GM21423 (cell line): ENCODE results near the gene RANBP3.
"Not testable (repeated sequence)": the region's sequence is repeated elsewhere in the genome, so short reads cannot be mapped to it uniquely, and the experiment has no call there.

Experiments
- ATAC-seq: cut with Tn5 transposase; IDR thresholded peaks from one replicate; pipeline ENCODE4 v1.9.1; 2021; ENCODE audit warnings: mild to moderate bottlenecking, moderate library complexity; ENCODE audit not compliant: unreplicated experiment

The RANBP3 gene

DNA sequence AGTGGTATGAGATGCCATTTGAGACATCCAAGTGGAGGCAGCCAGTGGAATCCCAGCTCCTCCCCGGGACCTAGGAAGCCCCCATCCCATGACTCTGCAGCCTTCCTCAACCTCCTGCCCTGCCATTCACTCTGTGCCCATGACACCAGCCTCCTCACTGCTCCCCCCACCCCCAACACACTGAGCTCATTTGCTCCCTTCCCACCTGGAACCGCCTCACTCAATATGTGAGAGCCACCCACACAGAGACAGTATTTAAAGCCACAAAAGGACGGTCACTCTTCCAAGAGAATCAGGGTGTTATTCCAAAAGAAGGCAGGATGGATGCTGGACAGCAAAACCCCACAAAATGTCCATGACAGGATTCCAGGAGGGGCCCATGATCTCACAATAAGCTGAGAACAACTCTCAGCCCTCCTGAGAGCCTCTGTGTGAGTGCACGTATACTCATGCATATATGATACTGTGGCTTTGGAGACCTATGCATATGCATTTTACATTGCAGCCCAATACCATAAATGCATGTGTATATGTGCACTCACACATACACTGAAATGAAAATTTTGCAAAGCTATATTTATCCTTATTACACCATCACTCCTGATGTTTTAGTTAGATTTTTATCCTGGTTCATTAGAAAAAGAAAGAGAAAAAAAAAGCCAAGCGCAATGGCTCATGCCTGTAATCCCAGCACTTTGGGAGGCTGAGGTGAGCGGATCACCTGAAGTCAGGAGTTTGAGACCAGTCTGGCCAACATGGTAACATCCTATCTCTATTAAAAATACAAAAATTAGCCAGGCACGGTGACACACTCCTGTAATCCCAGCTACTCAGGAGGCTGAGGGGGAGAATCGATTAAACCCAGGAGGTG is 10.8 kb upstream of the RANBP3 start:
- no peak for ATAC-seq

DNA sequence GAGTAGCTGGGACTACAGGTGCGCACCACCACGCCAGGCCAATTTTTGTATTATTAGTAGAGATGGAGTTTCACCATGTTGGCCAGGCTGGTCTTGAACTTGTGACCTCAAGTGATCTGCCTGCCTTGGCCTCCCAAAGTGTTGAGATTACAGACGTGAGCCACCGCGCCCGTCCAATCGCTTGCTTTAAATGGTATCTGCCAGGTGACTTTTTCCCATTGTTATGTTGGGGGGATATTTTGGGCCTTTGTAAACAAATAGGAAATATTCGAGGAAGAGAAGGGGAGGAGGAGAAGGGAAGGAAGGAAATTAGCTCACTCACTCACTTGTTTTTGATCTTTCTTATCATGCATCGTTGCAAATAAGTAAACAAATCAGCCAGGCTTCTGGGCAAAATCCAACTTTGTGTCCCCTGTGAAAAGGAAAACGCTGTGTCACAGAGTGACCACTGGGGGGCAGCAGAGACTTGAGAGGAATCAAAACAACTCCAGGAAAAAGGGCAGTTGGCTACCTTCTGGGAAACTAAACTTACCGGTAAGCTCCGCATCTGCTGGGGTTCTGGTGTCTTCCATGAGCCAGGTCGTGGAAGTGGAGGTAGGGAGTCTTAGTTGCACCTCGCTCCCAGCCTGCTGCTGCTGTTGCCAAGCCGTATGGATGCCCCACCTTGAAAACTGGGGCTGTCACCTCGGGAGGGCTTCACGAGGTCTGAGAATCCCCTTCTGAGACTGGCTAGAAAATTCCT is 9.3 kb upstream of the RANBP3 start:
- no peak for ATAC-seq

DNA sequence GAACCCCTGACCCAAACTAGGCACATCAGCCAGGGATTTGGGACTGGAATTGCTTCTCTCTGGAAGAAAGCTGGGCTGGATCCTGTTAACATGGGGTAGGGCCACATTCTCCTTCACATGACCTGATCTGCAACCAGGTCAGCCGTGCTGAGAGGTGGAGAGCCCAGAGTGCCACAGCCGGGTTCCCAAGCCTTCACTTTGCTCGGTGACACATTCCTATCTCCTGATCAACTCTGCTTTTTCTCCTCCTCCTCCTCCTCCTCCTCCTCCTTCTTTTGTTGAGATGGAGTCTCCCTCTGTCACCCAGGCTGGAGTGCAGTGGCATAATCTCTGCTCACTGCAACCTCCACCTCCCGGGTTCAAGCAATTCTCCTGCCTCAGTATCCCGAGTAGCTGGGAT is 7.9 kb upstream of the RANBP3 start:
- not testable (repeated sequence) for ATAC-seq

DNA sequence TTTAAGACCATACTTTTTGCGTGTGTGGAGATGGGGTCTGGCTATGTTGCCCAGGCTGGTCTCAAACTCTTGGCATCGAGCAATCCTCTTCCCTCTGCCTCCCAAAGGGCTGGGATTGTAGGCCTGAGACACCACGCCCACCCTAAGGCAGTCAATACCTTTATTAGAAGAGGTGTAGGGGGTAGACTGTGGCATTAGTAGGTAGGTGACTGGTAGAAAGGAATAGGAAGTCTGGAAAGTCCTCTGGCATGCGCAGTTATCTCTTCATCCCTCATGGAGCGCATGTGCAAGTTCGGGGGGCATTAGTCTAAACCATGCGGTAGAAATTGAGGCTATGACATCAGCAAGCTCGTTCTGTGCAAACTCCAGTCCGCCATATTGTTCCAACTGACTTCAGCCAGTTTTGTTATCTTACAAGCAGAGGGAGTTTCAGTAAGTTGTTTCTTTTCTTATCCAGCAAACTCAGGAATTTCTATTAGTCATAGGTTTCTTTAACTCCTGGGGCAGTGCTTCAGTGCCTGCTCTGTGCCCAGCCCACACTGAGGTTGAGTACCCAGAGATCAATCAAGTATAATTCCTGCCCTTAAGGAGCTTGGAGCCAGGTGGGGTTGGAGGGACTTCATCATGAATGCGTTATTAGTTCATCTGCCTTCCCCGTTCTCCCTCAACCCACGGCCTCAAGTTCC is 7.3 kb upstream of the RANBP3 start:
- ATAC-seq, result no peak

DNA sequence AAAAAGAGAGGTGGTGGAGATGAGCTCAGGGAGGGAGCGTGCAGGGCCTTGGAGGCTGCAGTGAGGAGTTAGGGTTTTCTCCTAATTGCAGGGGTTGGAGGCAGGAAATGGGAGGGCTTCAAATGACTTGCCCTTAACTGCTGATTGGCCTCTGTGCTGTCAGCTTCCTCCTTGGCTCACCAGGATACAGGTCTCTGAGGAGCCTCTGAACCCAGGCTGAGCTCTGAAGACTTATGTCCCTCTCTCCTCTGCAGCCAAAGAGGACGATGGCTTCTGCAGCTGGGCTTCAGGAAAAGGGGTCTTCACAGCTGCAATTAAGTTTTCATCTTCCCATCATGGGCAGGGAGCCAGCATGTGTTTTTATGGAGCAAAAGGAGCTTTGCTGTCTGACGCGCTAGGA is 6.7 kb upstream of the RANBP3 start:
- no peak for ATAC-seq

DNA sequence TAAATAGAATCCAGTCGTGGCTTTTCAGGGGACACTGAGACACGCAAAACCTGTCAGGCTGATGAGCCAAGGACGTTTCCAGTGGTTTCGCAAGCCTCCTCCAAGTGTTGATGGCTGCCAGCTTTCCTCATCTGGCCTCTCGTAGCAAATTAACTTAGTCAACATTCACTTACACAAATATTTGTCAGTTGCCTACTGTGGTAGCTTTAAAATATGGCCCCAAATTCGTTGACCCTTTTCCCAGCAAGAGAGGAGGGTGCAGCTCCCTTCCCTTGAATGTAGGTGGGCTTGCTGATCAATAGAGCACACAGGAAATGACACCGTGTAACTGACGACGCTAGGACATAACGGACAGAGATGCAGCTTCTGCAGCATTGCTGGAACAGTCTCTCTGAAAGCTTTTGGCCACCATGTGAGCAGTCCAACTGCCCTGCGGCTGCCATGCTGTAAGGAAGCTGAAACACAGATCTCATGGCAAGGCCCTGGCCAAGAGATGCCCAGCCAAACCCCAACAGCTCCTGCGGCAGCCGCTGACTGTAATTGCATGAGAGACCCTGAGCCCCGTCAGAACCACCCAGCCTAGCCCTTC is 5.5 kb upstream of the RANBP3 start:
- no peak for ATAC-seq

DNA sequence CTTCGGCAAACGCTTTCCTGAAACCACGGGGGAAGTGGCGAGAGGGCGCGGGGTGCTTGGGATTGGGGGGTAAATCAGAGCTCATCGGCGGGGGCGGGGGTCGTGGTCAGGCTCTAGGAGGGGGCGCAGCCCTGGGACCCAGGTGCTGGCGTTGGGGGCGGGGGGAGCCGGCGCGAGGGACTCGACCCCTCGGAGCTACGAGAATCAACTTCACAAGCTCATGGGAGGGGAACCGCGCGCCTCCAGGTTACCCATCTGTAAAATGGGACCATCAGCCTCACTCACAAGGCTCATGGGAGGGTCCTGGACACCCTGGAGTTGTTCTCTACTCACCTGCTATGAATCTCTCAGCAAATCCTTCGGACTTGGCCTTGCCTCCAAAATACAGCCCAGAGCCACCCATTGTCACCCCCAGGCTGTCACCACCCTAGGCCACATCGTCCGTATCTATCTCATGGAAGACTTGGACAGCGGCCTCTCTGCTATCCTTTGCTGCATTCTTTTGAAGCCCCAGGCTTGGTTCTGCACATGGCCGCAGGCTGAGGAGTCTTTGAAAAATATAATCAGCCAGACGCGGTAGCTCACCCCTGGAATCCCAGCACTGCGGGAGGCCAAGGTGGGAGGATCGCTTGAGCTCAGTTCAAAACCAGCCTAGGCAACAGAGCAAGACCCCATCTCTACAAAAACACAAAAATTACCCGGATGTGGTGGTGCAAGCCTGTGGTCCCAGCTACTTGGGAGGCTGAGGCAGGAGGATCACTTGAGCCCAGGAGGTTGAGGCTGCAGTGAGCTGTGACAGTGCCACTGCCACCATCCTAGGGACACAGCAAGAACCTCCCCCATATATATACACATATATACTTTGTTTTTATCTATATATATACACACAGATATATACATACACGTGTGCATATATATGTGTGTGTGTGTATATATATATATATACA is 939 bp upstream of the RANBP3 start:
- no peak for ATAC-seq

DNA sequence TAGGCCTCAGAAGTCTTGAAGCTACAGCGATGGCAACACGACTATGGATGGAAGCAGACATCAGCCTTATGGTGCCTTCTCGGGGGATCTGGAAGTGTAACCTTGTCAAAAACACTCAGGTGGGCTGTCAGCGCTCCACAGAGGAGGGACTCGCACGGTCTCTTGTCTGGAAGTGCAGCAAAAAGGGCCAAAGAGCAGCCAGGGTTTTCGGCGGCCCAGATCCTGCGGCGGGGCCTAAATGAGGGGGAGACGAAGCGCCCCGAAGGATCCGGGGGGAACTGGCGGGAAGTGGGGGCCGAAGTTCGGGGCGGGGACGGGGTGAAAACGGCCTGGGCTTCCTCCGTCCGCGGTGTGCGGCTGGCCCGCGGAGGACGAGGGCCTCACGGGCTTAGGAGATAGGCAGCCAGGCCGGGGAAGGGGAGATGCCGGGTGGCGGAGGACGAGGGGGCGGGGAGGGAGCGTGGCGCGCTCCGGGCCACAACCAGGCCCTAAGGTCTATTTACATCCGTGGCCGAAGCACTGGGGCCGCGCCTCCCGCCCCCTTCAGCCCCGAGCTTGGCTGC is 637 bp downstream of the RANBP3 start:
- ATAC-seq, result no peak

DNA sequence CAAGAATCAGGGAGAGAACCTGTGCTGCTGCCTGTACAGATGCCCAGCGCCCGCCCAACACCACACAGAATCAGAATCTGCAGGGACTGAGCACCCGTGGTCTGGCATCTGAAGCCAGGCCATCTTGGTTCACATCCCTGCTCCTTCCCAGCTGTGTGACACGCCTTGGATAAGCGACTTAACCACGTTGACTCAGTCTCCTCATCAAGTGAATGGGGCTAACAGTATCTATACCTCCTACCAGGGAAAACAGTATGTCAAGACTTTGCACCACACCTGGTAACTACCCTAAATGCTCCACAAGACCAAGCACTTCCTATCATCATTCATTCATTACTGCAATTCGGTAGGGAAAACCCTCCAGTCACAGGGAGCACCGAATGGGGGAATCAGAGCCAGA is 1.2 kb downstream of the RANBP3 start:
- no peak for ATAC-seq

DNA sequence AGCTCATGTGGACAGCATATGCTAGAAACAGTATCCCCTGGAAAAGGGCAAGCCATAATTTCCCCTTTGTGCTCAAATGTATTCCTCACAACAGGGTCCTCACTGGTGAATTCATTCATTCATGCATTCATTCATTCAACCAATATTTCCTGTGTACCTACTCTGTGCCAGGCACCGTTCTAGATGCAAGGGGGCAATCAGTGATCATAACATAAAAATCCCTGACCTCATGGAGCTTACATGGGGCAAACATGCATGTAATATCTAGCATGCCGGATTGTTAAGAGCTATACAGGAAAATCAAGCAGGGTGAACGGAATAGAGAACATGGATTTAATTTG is 2.6 kb downstream of the RANBP3 start:
- ATAC-seq, result no peak

DNA sequence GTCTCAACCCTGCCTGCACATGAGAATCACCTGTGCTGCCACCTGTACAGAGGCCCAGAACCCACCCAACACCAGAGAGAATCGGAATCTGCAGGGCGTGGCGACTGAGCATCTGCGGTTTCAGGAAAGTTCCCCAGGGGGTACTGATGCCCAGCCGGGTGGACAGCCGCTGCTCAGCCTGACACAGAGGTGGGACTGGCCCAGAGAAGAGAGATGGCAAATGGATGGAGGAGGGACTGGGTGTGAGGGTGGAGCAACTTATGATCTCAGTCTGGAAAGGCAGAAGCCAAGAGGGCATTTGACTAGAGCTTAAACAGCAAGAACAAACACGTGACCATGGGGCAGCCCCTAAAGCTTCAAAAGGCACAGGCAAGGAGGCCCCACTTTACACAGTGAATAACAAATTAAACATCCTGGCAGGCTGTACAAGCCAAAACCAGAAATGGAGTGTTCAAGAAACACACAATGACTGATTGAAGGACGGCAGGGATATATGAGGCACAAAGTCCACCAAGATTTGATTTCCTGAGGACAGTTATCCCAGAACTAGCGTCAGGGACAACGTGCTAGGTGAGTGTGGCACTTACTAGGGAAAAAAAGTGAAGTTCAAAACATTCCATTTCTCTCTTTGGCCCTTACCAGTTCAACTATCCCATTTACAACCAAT is 3.1 kb downstream of the RANBP3 start:
- ATAC-seq, result no peak

DNA sequence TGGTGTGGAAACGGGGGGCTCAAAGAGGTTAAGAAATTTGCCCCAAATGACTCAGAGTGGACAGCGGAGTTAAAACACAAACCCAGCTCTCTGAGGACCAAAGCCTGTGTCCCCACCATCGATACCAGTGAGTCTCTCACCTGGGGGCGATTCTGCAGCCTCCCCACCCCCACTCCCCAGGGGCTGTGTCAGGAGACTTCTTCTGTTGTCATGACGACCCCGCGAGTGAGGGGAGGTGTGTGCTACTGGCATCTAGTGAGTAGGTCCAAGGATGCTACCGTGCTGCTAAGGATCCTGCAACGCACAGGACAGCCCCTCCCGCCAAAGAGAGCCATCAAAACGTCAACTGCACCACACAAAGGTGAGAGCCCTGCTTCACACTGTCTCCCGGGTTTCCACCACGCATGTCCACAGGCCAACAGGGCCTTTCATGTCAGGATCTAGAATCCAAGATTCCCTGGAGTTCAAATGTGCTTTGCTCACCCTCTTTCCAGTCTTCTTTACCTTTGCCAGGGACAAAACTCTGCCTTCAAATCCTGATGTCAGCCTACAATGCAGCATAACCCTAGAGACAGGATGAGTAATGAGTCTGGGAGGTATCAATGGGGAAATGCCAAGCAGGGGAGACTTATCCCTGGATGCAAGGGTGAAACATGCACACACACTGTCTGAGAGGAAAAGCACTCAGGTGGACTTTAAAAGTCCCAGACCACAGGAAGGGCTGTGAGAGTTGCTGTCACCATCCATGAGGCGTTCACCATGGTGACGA is 3.9 kb downstream of the RANBP3 start:
- ATAC-seq, result no peak

DNA sequence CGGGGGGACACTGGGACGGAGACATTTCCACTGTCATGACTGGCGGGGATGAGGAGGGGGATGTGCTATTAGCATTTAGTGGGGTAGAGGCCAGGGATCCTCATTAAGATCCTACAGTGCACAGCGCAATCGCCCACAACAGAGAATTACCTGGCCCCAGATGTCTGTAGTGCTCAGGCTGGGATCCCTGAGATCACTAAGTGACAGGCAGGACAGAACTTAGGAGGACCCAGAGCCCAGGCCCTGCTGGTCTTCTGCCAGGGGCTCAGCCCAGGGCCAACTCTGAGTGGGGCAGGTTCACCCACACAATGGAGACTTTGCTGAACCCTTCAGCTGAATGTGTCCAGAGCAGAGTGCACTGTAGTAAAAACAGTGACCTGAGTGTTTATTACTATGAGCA is 4.6 kb downstream of the RANBP3 start:
- no peak for ATAC-seq

DNA sequence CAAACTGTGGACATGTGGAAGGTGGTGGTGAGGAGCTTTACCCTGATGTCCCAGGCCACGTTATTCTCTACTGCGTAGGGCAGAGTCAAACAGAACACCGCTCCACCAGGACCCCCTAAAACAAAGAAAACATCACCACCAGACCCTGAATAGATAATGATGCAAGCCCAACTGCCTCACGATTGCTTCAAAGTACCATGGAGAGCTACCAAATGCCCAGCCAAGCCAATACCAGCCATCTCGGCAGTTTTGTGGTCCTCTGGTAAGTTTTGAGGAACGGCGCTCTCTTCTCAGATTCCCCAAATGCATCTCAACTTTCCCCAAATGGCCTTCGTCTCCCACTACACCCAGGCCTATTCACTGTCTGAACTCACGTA is 5.6 kb downstream of the RANBP3 start:
- no peak for ATAC-seq

DNA sequence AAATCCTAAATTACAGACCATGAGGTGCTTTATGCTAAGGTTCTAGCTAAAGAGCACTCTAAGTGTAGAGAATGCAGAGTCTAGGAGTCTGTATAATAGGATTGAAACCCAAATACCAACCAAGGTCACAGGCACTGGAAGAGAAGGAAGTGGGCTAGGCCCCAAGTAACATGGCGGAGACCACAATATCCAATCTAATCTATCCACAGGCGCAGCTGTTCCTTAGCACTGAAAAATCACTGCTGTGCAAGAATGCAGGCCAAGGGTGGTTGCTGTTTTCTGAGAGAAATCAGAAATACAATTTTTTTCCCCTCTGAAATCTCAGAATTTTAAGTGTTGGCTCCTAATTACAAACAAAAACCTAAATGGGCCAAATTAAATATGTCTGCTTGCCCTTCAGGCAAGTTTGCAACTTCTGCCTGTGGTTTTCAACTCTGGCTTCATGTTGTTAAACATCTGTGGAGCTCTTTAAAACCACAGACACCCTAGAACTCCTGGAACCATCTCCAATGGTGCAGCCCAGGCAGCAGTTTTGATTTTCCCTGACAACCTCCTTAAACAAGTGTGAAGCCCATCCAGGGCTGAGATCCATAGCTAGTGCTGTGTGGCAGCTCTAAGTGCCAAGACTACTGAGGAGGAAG is 6.1 kb downstream of the RANBP3 start:
- no peak for ATAC-seq

DNA sequence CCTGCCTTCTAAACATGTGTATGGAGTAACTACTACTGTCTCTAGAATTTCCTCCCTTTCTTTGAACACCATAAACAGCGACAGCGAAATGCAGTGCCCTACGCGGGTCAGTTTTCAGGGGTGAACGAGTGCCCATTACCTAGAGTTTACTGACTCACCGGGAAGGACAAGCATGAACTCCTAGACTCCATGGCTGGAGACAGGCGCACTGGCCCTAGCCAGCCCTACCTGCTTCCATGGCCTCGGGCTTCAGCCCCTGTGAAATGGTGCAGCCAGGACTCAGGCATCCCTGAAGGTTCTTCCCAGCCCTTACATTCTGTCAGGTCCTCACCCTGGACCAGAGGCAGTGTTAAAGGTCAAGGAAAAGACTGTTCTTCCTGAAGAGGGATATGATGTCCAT is 8.5 kb downstream of the RANBP3 start:
- ATAC-seq, result no peak

DNA sequence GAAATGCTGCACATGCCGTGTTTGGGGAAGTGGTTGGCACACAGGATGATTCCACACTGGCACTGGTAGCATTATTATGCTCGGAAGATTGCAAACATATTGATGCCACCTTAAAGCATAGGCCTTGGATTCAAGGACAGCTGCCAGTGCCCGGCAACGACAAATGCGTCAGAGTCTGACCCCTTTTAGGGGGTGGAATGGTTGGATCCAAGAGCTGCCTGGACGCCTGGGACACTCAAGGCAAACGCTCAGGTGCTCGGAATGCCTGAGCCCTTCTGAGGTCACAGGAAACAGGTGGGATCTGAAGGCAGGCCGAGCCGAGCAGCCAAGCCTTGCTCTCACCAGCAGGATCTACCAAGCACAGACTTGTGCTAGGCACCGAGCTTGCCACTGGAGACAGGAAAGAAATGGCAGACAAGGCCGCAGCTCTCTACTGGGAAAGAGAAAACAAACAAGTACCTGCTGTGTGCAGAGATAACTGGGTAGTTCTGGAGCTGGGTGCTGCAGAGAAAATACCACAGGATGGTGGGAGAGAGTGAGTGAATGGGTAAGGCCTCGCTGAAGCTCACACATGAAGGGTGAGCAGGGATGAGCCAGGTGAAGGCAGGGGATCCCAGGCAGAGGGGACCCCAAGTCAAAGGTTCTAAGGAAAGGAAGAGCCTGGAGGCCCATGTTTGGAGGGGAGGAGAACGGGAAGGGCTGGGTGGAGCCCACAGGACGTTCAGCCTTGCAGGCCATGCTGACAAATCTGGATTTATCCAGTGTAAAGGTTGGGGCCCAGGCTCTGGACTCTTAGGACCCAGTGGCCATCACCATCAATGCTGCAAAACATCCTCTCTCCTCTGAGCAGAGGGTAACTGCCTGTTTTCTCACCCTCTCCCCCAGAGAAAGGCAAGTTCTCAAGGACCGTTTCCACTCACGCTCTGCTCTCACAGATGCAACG is 9.2 kb downstream of the RANBP3 start:
- ATAC-seq, result no peak
